Fibroblast of the aortic adventitia (primary cell): ENCODE results near the gene SETD7. TPM values are rescaled to one million over a fixed set of nuclear protein-coding genes. Genes with fewer than 3 reads are reported as not detected.

Experiments
- DNase-seq: peaks from one replicate; pipeline ENCODE4 v3.0.0-alpha.2; 2010; ENCODE audit warnings: low read depth
- H3K4me3 ChIP-seq: 2 replicates; pipeline ENCODE4 v1.5.1; 2011; ENCODE audit warnings: low read depth, mild to moderate bottlenecking, control low read depth, low read length, moderate library complexity
- CTCF ChIP-seq: IDR thresholded peaks from 2 replicates; pipeline ENCODE4 v1.5.1; 2011; ENCODE audit warnings: mild to moderate bottlenecking, low read length, control low read depth, inconsistent platforms; ENCODE audit not compliant: insufficient read depth
- total RNA-seq: library from RNA; depleted of rRNA; stranded (reverse); fragments of >200 nt; gene quantifications from 2 replicates; pipeline ENCODE4 v1.2.3, GENCODE V29; 2012; ENCODE audit warnings: low replicate concordance

SETD7 gene
- total RNA-seq, 1 donor = 80.3 TPM

- no peak for TF ChIP-seq CTCF
- DNase-seq = no peak
These were observed 43.1 kb upstream of the SETD7 start for GRCh38 chr4:139599076-139599475.

GRCh38 chr4:139596684-139597279 is 40.8 kb upstream of the SETD7 start:
- no peak overlapping the region for H3K4me3 ChIP-seq
- no peak for TF ChIP-seq CTCF
- DNase-seq = no peak

More at GRCh38 chr4:139599076-139599475, 43.1 kb upstream of the SETD7 start:
- no peak overlapping the region for H3K4me3 ChIP-seq

- DNase-seq = peak; percentile 55
- no peak overlapping the region for H3K4me3 ChIP-seq
- no peak for TF ChIP-seq CTCF
These were observed 40.1 kb upstream of the SETD7 start for GRCh38 chr4:139596034-139596683.

GRCh38 chr4:139594591-139595185 is 38.7 kb upstream of the SETD7 start:
- no peak overlapping the region for H3K4me3 ChIP-seq
- DNase-seq = no peak
- no peak for TF ChIP-seq CTCF

GRCh38 chr4:139593091-139593564 is 37.1 kb upstream of the SETD7 start:
- peak; percentile 87 for DNase-seq
- no peak for TF ChIP-seq CTCF
- H3K4me3 ChIP-seq = no peak overlapping the region

- TF ChIP-seq CTCF = no peak
These were observed 33.5 kb upstream of the SETD7 start for GRCh38 chr4:139589336-139590018.

More at GRCh38 chr4:139589336-139590018, 33.5 kb upstream of the SETD7 start:
- peak; percentile 77 for DNase-seq
- H3K4me3 ChIP-seq = no peak overlapping the region
